WTC11 (cell line): ENCODE measurements around the gene FABP7. TPM values are rescaled to one million over a fixed set of nuclear protein-coding genes. Genes with fewer than 3 reads are reported as not detected.

Experiments used
- ATAC-seq: fragments of 200-7000 bp; cut with Tn5 transposase; 2 replicates; pipeline ENCODE4 v1.10.0; 2021; ENCODE audit warnings: mild to moderate bottlenecking, moderate library complexity
- CTCF ChIA-PET: fragments of 300-600 bp; sonication (Branson Sonifier 250); formaldehyde crosslinking; loops from one replicate; lab custom pipeline; 2021; ENCODE audit warnings: antibody characterized with exemption; lab: Charles Lee
- POLR2A ChIA-PET: fragments of 350-600 bp; sonication (Branson Sonifier 250); formaldehyde crosslinking; loops from one replicate; lab custom pipeline; 2021; ENCODE audit warnings: antibody characterized with exemption; lab: Charles Lee
- DNase-seq: peaks from one replicate; pipeline ENCODE4 v3.0.0; 2021; ENCODE audit warnings: low spot score
- H3K27ac Mint-ChIP-seq: 2 replicates; pipeline ENCODE4 v1.8.0; 2021; ENCODE audit warnings: mixed read lengths
- H3K27me3 Mint-ChIP-seq: 2 replicates; pipeline ENCODE4 v1.8.0; 2021; ENCODE audit warnings: low read depth, mild to moderate bottlenecking, moderate library complexity, mixed read lengths
- H3K36me3 Mint-ChIP-seq: 2 replicates; pipeline ENCODE4 v1.8.0; 2021; ENCODE audit warnings: mixed read lengths
- H3K4me1 Mint-ChIP-seq: 2 replicates; pipeline ENCODE4 v1.8.0; 2022; ENCODE audit warnings: mixed read lengths
- H3K4me3 Mint-ChIP-seq: 2 replicates; pipeline ENCODE4 v1.8.0; 2021; ENCODE audit warnings: mild to moderate bottlenecking, moderate library complexity, mixed read lengths
- H3K9me3 Mint-ChIP-seq: 2 replicates; pipeline ENCODE4 v1.8.0; 2021; ENCODE audit warnings: mixed read lengths
- AFF4 ChIP-seq: sonication (generic); formaldehyde crosslinking; IDR thresholded peaks from 2 replicates; pipeline ENCODE4 v1.8.1; 2023; ENCODE audit warnings: mild to moderate bottlenecking, missing genetic modification reagents, borderline replicate concordance
- ATF3 ChIP-seq: sonication (generic); formaldehyde crosslinking; conservative IDR thresholded peaks from 2 replicates; pipeline ENCODE4 v1.8.1; 2022; ENCODE audit warnings: mild to moderate bottlenecking, missing genetic modification reagents
- CDX4 ChIP-seq: fragments of 250-450 bp; sonication (Bioruptor Pico); IDR thresholded peaks from 2 replicates; pipeline ENCODE4 v1.9.0; 2021; ENCODE audit warnings: moderate library complexity, mild to moderate bottlenecking, inconsistent platforms, borderline replicate concordance
- CREB1 ChIP-seq: sonication (generic); formaldehyde crosslinking; IDR thresholded peaks from 2 replicates; pipeline ENCODE4 v1.8.0; 2023; ENCODE audit warnings: mild to moderate bottlenecking, missing genetic modification reagents
- CTCF ChIP-seq: fragments of 200-600 bp; IDR thresholded peaks from 2 replicates; pipeline ENCODE4 v1.8.0; 2022; ENCODE audit warnings: antibody characterized with exemption
- ELF4 ChIP-seq: sonication (generic); formaldehyde crosslinking; IDR thresholded peaks from 2 replicates; pipeline ENCODE4 v1.8.1; 2022; ENCODE audit warnings: low read depth, mild to moderate bottlenecking, moderate library complexity, missing genetic modification reagents
- JAZF1 ChIP-seq: fragments of 250-450 bp; sonication (Bioruptor Pico); IDR thresholded peaks from 2 replicates; pipeline ENCODE4 v1.9.0; 2021; ENCODE audit warnings: moderate library complexity, mild to moderate bottlenecking, inconsistent platforms
- MAX ChIP-seq: sonication (generic); formaldehyde crosslinking; IDR thresholded peaks from 2 replicates; pipeline ENCODE4 v1.8.0; 2022; ENCODE audit warnings: mild to moderate bottlenecking, missing genetic modification reagents
- NFE2L1 ChIP-seq: sonication (generic); formaldehyde crosslinking; IDR thresholded peaks from 2 replicates; pipeline ENCODE4 v1.8.1; 2023; ENCODE audit warnings: missing genetic modification reagents
- PREB ChIP-seq: sonication (generic); formaldehyde crosslinking; IDR thresholded peaks from 2 replicates; pipeline ENCODE4 v1.8.1; 2022; ENCODE audit warnings: mild to moderate bottlenecking, missing genetic modification reagents, moderate library complexity, borderline replicate concordance
- SMAD4 ChIP-seq: sonication (generic); formaldehyde crosslinking; IDR thresholded peaks from 2 replicates; pipeline ENCODE4 v1.8.0; 2022; ENCODE audit warnings: mild to moderate bottlenecking, missing genetic modification reagents
- STAT6 ChIP-seq: sonication (generic); formaldehyde crosslinking; conservative IDR thresholded peaks from 2 replicates; pipeline ENCODE4 v1.8.1; 2023; ENCODE audit warnings: mild to moderate bottlenecking, low read depth, missing genetic modification reagents, moderate library complexity
- TEAD1 ChIP-seq: sonication (generic); formaldehyde crosslinking; IDR thresholded peaks from 2 replicates; pipeline ENCODE4 v1.8.0; 2022; ENCODE audit warnings: mild to moderate bottlenecking, missing genetic modification reagents
- TP53 ChIP-seq: sonication (generic); formaldehyde crosslinking; IDR thresholded peaks from 2 replicates; pipeline ENCODE4 v1.8.1; 2023; ENCODE audit warnings: mild to moderate bottlenecking, missing genetic modification reagents
- ZMAT4 ChIP-seq: fragments of 250-450 bp; sonication (Bioruptor Pico); IDR thresholded peaks from 2 replicates; pipeline ENCODE4 v1.9.0; 2021; ENCODE audit warnings: mild to moderate bottlenecking
- ZNF121 ChIP-seq: sonication (generic); formaldehyde crosslinking; IDR thresholded peaks from 2 replicates; pipeline ENCODE4 v1.8.0; 2023; ENCODE audit warnings: missing genetic modification reagents
- ZNF263 ChIP-seq: sonication (generic); formaldehyde crosslinking; IDR thresholded peaks from 2 replicates; pipeline ENCODE4 v1.8.1; 2022; ENCODE audit warnings: low read depth, mild to moderate bottlenecking, moderate library complexity, missing genetic modification reagents
- ZNF416 ChIP-seq: fragments of 250-450 bp; sonication (Bioruptor Pico); IDR thresholded peaks from 2 replicates; pipeline ENCODE4 v1.9.0; 2021; ENCODE audit warnings: mild to moderate bottlenecking, inconsistent platforms
- ZNF671 ChIP-seq: fragments of 250-450 bp; sonication (Bioruptor Pico); IDR thresholded peaks from 2 replicates; pipeline ENCODE4 v1.8.0; 2021; ENCODE audit warnings: mild to moderate bottlenecking
- total RNA-seq: library from RNA; stranded (reverse); gene quantifications from 3 replicates; pipeline ENCODE4 v1.2.3, GENCODE V29; 2021

FABP7 gene
- total RNA-seq, 1 experiment from 2014 or later = 7.2 TPM

- no peaks in the 10 kb centered on the region for H3K36me3 Mint-ChIP-seq
- POLR2A ChIA-PET = interaction anchor here (0.7 kb wide), 1 partner anchor 1443 kb away, joined by 3 read pairs; no protein-coding TSS in a partner anchor
- TF ChIP-seq CDX4 (CRISPR knock-in tag) = no peak
- TF ChIP-seq ATF3 (CRISPR knock-in tag) = no peak
- no peak for TF ChIP-seq ZNF121 (CRISPR knock-in tag)
- no peak for TF ChIP-seq JAZF1
- TF ChIP-seq SMAD4 = no peak
- no peak for TF ChIP-seq ZNF671 (CRISPR knock-in tag)
- no peak for TF ChIP-seq PREB (CRISPR knock-in tag)
- TF ChIP-seq TP53 (CRISPR knock-in tag) = no peak
- TF ChIP-seq CTCF = no peak
- no peak overlapping the region for H3K27ac Mint-ChIP-seq
- no peak for DNase-seq
- H3K27me3 Mint-ChIP-seq = peaks cover 41% of the 10 kb centered on the region
- no peak for ATAC-seq
- H3K9me3 Mint-ChIP-seq = peaks cover 4% of the 10 kb centered on the region
- CTCF ChIA-PET = interaction anchor here (1.0 to 1.1 kb wide), 2 partner anchors 28 to 66 kb away, joined by 3 read pairs; no protein-coding TSS in a partner anchor
- no peak overlapping the region for H3K4me3 Mint-ChIP-seq
- H3K4me1 Mint-ChIP-seq = peaks cover 6% of the 10 kb centered on the region
Measured at GRCh38 chr6:122772724-122773415, 6.6 kb upstream of the FABP7 start.

GRCh38 chr6:122775975-122776374, 3.5 kb upstream of the FABP7 start:
- no peak overlapping the region for H3K4me3 Mint-ChIP-seq
- peaks cover 31% of the 10 kb centered on the region for H3K4me1 Mint-ChIP-seq
- ChIA-PET POLR2A (no interaction called here), CTCF (no interaction called here)
- ATAC-seq = no peak
- no peak overlapping the region for H3K27ac Mint-ChIP-seq
- H3K36me3 Mint-ChIP-seq = no peaks in the 10 kb centered on the region
- peaks cover 4% of the 10 kb centered on the region for H3K9me3 Mint-ChIP-seq
- DNase-seq = no peak
- H3K27me3 Mint-ChIP-seq = peaks cover 38% of the 10 kb centered on the region
- TF ChIP-seq TEAD1 (CRISPR knock-in tag) = no peak
- TF ChIP-seq ZMAT4 (CRISPR knock-in tag) = no peak
- TF ChIP-seq ZNF416 (CRISPR knock-in tag) = no peak
- no peak for TF ChIP-seq CREB1
- no peak for TF ChIP-seq AFF4 (CRISPR knock-in tag)
- no peak for TF ChIP-seq NFE2L1
- TF ChIP-seq STAT6 (CRISPR knock-in tag) = no peak
- TF ChIP-seq PREB (CRISPR knock-in tag) = no peak
- TF ChIP-seq ELF4 (CRISPR knock-in tag) = no peak
- TF ChIP-seq ZNF263 = no peak
- TF ChIP-seq MAX = no peak
